Trophoblast cell (in vitro differentiated cells and primary cell): ENCODE results near the gene GINS2.

Source experiments
- DNase-seq, 2 donors: peaks; one replicate each; pipeline ENCODE4 v3.0.0-alpha.2; 2016
- H2AFZ ChIP-seq: 2 replicates; pipeline ENCODE4 v1.6.1; 2013; ENCODE audit warnings: low read length, moderate library complexity, mild to moderate bottlenecking; ENCODE audit not compliant: insufficient read depth, poor library complexity
- H2AK5ac ChIP-seq: 2 replicates; pipeline ENCODE4 v1.6.1; 2013; ENCODE audit warnings: mild to moderate bottlenecking, low read length
- H2BK120ac ChIP-seq: 2 replicates; pipeline ENCODE4 v1.6.1; 2013; ENCODE audit warnings: low read length, mild to moderate bottlenecking, moderate library complexity; ENCODE audit not compliant: insufficient read depth, poor library complexity
- H2BK12ac ChIP-seq: 2 replicates; pipeline ENCODE4 v1.6.1; 2013; ENCODE audit warnings: mild to moderate bottlenecking, low read length, moderate library complexity
- H2BK5ac ChIP-seq: 2 replicates; pipeline ENCODE4 v1.6.1; 2013; ENCODE audit warnings: low read length, low read depth, moderate library complexity, mild to moderate bottlenecking; ENCODE audit not compliant: poor library complexity
- H3K14ac ChIP-seq: 2 replicates; pipeline ENCODE4 v1.6.1; 2013; ENCODE audit warnings: mild to moderate bottlenecking, low read length
- H3K18ac ChIP-seq: 2 replicates; pipeline ENCODE4 v1.6.1; 2013; ENCODE audit warnings: mild to moderate bottlenecking, low read length
- H3K23ac ChIP-seq: 2 replicates; pipeline ENCODE4 v1.6.1; 2013; ENCODE audit warnings: low read length
- H3K27ac ChIP-seq: 2 replicates; pipeline ENCODE4 v1.5.1; 2013; ENCODE audit warnings: low read depth, mild to moderate bottlenecking, inconsistent platforms, low read length, moderate library complexity
- H3K27me3 ChIP-seq: 2 replicates; pipeline ENCODE4 v1.6.1; 2013; ENCODE audit warnings: inconsistent platforms, mild to moderate bottlenecking, low read length, moderate library complexity; ENCODE audit not compliant: insufficient read depth
- H3K36me3 ChIP-seq, 2 experiments: 1 replicate in 1 of 2; 2 replicates in 1 of 2; pipeline ENCODE4 v1.6.1; 2013; ENCODE audit warnings: low read length in 2 of 2, mild to moderate bottlenecking in 2 of 2, moderate library complexity in 1 of 2; ENCODE audit not compliant: insufficient read depth in 2 of 2, control insufficient read depth in 1 of 2
- H3K4ac ChIP-seq: 2 replicates; pipeline ENCODE4 v1.6.1; 2013; ENCODE audit warnings: low read depth, mild to moderate bottlenecking, low read length, moderate library complexity
- H3K4me1 ChIP-seq, 2 experiments: 1 replicate in 1 of 2; 2 replicates in 1 of 2; pipeline ENCODE4 v1.6.1; 2013; ENCODE audit warnings: low read length in 2 of 2, mild to moderate bottlenecking in 2 of 2, moderate library complexity in 1 of 2; ENCODE audit not compliant: insufficient read depth in 2 of 2, control insufficient read depth in 1 of 2
- H3K4me2 ChIP-seq: 2 replicates; pipeline ENCODE4 v1.6.1; 2013; ENCODE audit warnings: inconsistent platforms, mild to moderate bottlenecking, low read length, moderate library complexity
- H3K4me3 ChIP-seq: 2 replicates; pipeline ENCODE4 v1.5.1; 2013; ENCODE audit warnings: mild to moderate bottlenecking, low read depth, low read length, inconsistent platforms
- H3K79me1 ChIP-seq: one replicate; pipeline ENCODE4 v1.6.1; 2013; ENCODE audit warnings: low read length
- H3K79me2 ChIP-seq: 2 replicates; pipeline ENCODE4 v1.6.1; 2013; ENCODE audit warnings: low read length, mild to moderate bottlenecking; ENCODE audit not compliant: control insufficient read depth, insufficient read depth, poor library complexity
- H3K9ac ChIP-seq: 2 replicates; pipeline ENCODE4 v1.6.1; 2013; ENCODE audit warnings: mild to moderate bottlenecking, low read length
- H3K9me3 ChIP-seq: 2 replicates; pipeline ENCODE4 v1.6.1; 2013; ENCODE audit warnings: low read depth, mild to moderate bottlenecking, control low read depth, inconsistent platforms, low read length; ENCODE audit not compliant: insufficient read depth
- H4K12ac ChIP-seq: 2 replicates; pipeline ENCODE4 v1.6.1; 2013; ENCODE audit warnings: low read depth, mild to moderate bottlenecking, low read length, moderate library complexity
- H4K8ac ChIP-seq: 2 replicates; pipeline ENCODE4 v1.6.1; 2013; ENCODE audit warnings: low read depth, mild to moderate bottlenecking, low read length, moderate library complexity
- H4K91ac ChIP-seq: one replicate; pipeline ENCODE4 v1.6.1; 2013; ENCODE audit warnings: low read depth, mild to moderate bottlenecking, low read length, moderate library complexity
- WGBS: extraction: QIAGEN DNeasy Blood & Tissue Kit; methylation state at CpG from one replicate; pipeline ENCODE4 v1.1.7; 2013; ENCODE audit warnings: missing lambda C conversion rate; ENCODE audit not compliant: insufficient read length, insufficient coverage; ENCODE audit errors: extremely low coverage; 5-methylcytosine and 5-hydroxymethylcytosine counted together

The GINS2 gene

DNA sequence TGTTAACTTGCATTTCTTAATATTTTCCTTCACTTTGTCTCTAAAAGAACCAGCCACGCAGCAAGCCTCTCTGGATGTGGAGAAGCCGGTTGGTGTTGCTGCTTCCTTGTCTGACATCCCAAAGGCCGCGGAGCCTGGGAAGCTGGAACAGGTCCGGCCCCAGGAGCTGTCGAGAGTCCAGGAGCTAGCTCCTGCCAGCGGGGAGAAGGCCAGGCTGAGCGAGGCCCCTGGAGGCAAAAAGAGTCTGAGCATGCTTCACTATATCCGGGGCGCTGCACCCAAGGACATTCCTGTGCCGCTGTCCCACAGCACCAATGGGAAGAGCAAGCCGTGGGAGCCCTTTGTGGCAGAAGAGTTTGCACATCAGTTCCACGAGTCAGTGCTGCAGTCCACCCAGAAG is 22.8 kb downstream of the GINS2 start:
- Histone ChIP-seq H3K14ac (no peak overlapping the region), H3K4ac (no peak overlapping the region), H3K27ac (no peak overlapping the region), H3K27me3 (no peaks in the 10 kb centered on the region), H2BK5ac (no peak overlapping the region), H2AK5ac (no peak overlapping the region), H3K36me3 (peaks cover 82 to 88% of the 10 kb centered on the region in 2 experiments), H3K79me2 (no peaks in the 10 kb centered on the region), H4K8ac (no peak overlapping the region), H2BK120ac (no peak overlapping the region), H3K23ac (no peak overlapping the region), H3K9me3 (peaks cover 3% of the 10 kb centered on the region), H3K4me2 (no peak overlapping the region), H3K4me3 (no peak overlapping the region), H3K9ac (no peak overlapping the region), H2BK12ac (no peak overlapping the region), H4K91ac (no peak overlapping the region), H3K18ac (no peak overlapping the region), H3K4me1 (no peaks in the 10 kb centered on the region), H2AFZ (no peak overlapping the region), H4K12ac (no peak overlapping the region), H3K79me1 (no peaks in the 10 kb centered on the region)
- no CpG with 5 or more reads among the region's 13 CpGs for WGBS
- no peak for DNase-seq

DNA sequence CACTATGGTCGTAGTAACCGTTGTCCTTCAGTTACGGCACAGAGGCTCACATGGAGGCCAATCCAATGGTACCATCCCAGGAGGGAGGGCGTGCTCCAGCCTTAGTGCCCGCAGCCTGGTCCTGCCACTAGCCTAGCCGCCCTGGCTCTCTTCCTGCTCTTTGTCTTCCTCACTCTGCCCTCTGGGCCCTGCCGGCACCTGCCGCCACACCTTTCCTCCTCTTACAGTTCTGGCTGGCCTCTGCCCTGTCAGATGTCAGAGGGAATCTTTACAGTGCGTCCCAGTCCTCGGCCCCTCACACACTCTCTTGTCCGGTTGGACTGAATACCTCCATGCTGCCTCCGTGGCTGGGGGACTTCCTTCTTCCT is 23.4 kb downstream of the GINS2 start:
- DNase-seq = no peak
- Histone ChIP-seq H3K4ac (no peak overlapping the region), H3K9me3 (peaks cover 3% of the 10 kb centered on the region), H3K4me2 (no peak overlapping the region), H4K8ac (no peak overlapping the region), H2BK12ac (no peak overlapping the region), H4K91ac (no peak overlapping the region), H2AK5ac (no peak overlapping the region), H3K4me3 (no peak overlapping the region), H4K12ac (no peak overlapping the region), H3K9ac (no peak overlapping the region), H2BK5ac (no peak overlapping the region), H3K27ac (no peak overlapping the region), H3K79me2 (no peaks in the 10 kb centered on the region), H3K36me3 (peaks cover 82 to 86% of the 10 kb centered on the region in 2 experiments), H3K23ac (no peak overlapping the region), H2BK120ac (no peak overlapping the region), H3K79me1 (no peaks in the 10 kb centered on the region), H3K18ac (no peak overlapping the region), H3K14ac (no peak overlapping the region), H3K27me3 (no peaks in the 10 kb centered on the region), H3K4me1 (no peaks in the 10 kb centered on the region), H2AFZ (no peak overlapping the region)
- WGBS = no CpG with 5 or more reads among the region's 12 CpGs

DNA sequence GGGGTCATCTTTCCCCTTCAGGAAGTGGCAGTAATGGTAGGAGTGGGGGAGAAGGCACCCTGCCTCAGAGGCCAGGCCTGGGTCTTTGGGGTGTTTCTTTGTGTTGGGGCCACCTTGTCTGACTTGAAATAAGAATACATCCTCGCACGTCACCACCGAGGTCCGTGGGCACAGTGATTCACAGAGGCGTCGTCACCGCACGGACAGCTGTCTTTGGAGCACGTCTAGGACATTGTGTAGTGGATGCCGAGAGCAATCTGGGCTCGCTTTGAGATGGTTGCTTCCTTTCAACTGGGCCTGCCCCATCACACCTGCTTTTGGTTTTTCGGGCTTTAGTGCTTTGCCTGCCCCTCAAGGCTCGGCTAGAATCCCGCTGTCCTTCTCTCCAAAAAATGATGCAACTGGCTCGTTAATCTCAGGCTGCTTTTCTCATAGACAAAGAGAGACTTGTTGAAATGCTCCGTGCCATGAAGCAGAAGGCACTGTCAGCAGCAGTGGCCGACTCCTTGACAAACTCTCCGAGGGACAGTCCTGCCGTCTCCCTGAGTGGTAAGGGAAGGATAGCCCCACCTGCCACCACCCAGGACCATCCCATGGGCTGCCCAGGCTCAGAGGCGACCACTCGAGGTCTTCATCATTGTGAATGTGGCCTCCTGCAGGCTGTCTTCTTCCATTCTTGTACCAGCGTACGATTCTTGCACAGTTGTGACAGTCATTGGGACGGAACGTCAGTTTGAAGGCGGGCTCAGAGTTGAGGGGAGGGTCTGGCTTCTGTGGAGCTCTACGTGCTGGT is 24.0 kb downstream of the GINS2 start:
- H4K12ac ChIP-seq = no peak overlapping the region
- no peak overlapping the region for H3K4me2 ChIP-seq
- H3K23ac ChIP-seq = no peak overlapping the region
- H3K27ac ChIP-seq = no peak overlapping the region
- no peaks in the 10 kb centered on the region for H3K4me1 ChIP-seq
- WGBS = no CpG with 5 or more reads among the region's 27 CpGs
- no peak overlapping the region for H3K14ac ChIP-seq
- no peaks in the 10 kb centered on the region for H3K79me1 ChIP-seq
- no peak overlapping the region for H2AFZ ChIP-seq
- H2BK12ac ChIP-seq = no peak overlapping the region
- H3K4me3 ChIP-seq = no peak overlapping the region
- H3K79me2 ChIP-seq = no peaks in the 10 kb centered on the region
- H3K27me3 ChIP-seq = no peaks in the 10 kb centered on the region
- H3K4ac ChIP-seq = no peak overlapping the region
- H3K9me3 ChIP-seq = peaks cover 3% of the 10 kb centered on the region
- H4K91ac ChIP-seq = no peak overlapping the region
- no peak for DNase-seq
- peaks cover 87 to 90% of the 10 kb centered on the region in 2 experiments for H3K36me3 ChIP-seq
- H4K8ac ChIP-seq = no peak overlapping the region
- H2AK5ac ChIP-seq = no peak overlapping the region
- H3K18ac ChIP-seq = no peak overlapping the region
- no peak overlapping the region for H2BK5ac ChIP-seq
- H2BK120ac ChIP-seq = no peak overlapping the region
- H3K9ac ChIP-seq = no peak overlapping the region

DNA sequence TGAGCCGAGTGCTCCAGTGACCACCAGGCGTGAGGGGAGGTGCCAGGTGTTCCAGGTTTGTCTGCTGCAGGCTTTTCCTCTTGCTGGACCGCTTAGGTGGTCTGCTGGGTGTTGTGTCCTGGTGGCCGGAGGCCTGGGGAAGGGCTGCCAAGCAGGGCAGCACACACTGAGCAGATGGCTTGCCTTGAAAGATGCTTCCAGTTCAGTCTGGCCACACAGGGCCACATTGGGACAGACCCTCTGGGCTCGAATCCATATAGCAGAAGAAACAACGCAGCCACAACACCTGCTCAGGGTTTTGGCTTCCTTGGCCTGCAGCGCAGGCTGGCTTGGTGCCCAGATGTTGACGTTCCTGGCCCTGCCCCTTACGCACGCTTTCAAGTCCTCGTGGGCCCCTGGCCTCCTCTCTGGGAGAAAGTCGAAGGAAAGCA is 24.8 kb downstream of the GINS2 start:
- no peak overlapping the region for H2AK5ac ChIP-seq
- WGBS = no CpG with 5 or more reads among the region's 12 CpGs
- H3K23ac ChIP-seq = no peak overlapping the region
- H3K4me2 ChIP-seq = no peak overlapping the region
- H3K4ac ChIP-seq = no peak overlapping the region
- H4K12ac ChIP-seq = no peak overlapping the region
- no peak overlapping the region for H2AFZ ChIP-seq
- H2BK5ac ChIP-seq = no peak overlapping the region
- no peak overlapping the region for H3K14ac ChIP-seq
- H2BK120ac ChIP-seq = no peak overlapping the region
- no peak overlapping the region for H4K8ac ChIP-seq
- H3K79me1 ChIP-seq = no peaks in the 10 kb centered on the region
- H3K9ac ChIP-seq = no peak overlapping the region
- H3K9me3 ChIP-seq = peaks cover 3% of the 10 kb centered on the region
- peaks cover 87 to 91% of the 10 kb centered on the region in 2 experiments for H3K36me3 ChIP-seq
- no peak overlapping the region for H2BK12ac ChIP-seq
- H3K18ac ChIP-seq = no peak overlapping the region
- H3K27ac ChIP-seq = no peak overlapping the region
- H3K27me3 ChIP-seq = no peaks in the 10 kb centered on the region
- H3K4me1 ChIP-seq = no peaks in the 10 kb centered on the region
- no peak overlapping the region for H4K91ac ChIP-seq
- H3K4me3 ChIP-seq = no peak overlapping the region
- no peak for DNase-seq
- H3K79me2 ChIP-seq = no peaks in the 10 kb centered on the region
